CD8-positive, alpha-beta memory T cell (primary cell): Measurements from ENCODE around the gene SEPTIN11. TPM values are rescaled to one million over a fixed set of nuclear protein-coding genes. Genes with fewer than 3 reads are reported as not detected.

Source experiments
- CTCF ChIA-PET: fragments of 350-600 bp; sonication (Branson Sonifier 250); formaldehyde crosslinking; loops from one replicate; lab custom pipeline; 2021; ENCODE audit warnings: antibody characterized with exemption; lab: Charles Lee
- POLR2A ChIA-PET: fragments of 350-600 bp; sonication (Branson Sonifier 250); formaldehyde crosslinking; loops from one replicate; lab custom pipeline; 2021; ENCODE audit warnings: antibody characterized with exemption; lab: Charles Lee
- DNase-seq, 5 donors: peaks; one replicate each; pipeline versions ENCODE4 v3.0.0 to v3.0.0-alpha.2; 2020 to 2022; ENCODE audit warnings: mixed read lengths in 1 of 5
- H3K27ac ChIP-seq: one replicate; pipeline ENCODE4 v1.7.0; 2013; ENCODE audit warnings: low read depth, mild to moderate bottlenecking, low read length, moderate library complexity
- H3K27me3 ChIP-seq: 2 replicates; pipeline ENCODE4 v1.7.0; 2013; ENCODE audit warnings: low read length, mild to moderate bottlenecking; ENCODE audit not compliant: insufficient read depth, poor library complexity, severe bottlenecking
- H3K36me3 ChIP-seq: 2 replicates; pipeline ENCODE4 v1.7.0; 2013; ENCODE audit warnings: mild to moderate bottlenecking, low read length, moderate library complexity; ENCODE audit not compliant: insufficient read depth
- H3K4me1 ChIP-seq: 2 replicates; pipeline ENCODE4 v1.7.0; 2013; ENCODE audit warnings: mild to moderate bottlenecking, low read length, moderate library complexity; ENCODE audit not compliant: insufficient read depth
- H3K4me3 ChIP-seq: 2 replicates; pipeline ENCODE4 v1.7.0; 2013; ENCODE audit warnings: mild to moderate bottlenecking, low read length
- H3K9me3 ChIP-seq: 2 replicates; pipeline ENCODE4 v1.7.0; 2013; ENCODE audit warnings: mild to moderate bottlenecking, low read length
- H3K27ac Mint-ChIP-seq, 8 donors: one replicate each; pipeline ENCODE4 v1.8.0; 2020 to 2021; ENCODE audit warnings: mixed read lengths in 8 of 8, mild to moderate bottlenecking in 6 of 8, inconsistent platforms in 3 of 8, moderate library complexity in 3 of 8
- H3K27me3 Mint-ChIP-seq, 2 donors: one replicate each; pipeline ENCODE4 v1.8.0; 2020 to 2021; ENCODE audit warnings: mixed read lengths in 2 of 2, mild to moderate bottlenecking in 1 of 2, moderate library complexity in 1 of 2
- H3K36me3 Mint-ChIP-seq, 3 donors: one replicate each; pipeline ENCODE4 v1.8.0; 2020 to 2021; ENCODE audit warnings: mixed read lengths in 3 of 3, inconsistent platforms in 1 of 3, mild to moderate bottlenecking in 1 of 3
- H3K4me1 Mint-ChIP-seq, 3 donors: one replicate each; pipeline ENCODE4 v1.8.0; 2020 to 2021; ENCODE audit warnings: mixed read lengths in 3 of 3, inconsistent platforms in 1 of 3, mild to moderate bottlenecking in 1 of 3
- H3K4me3 Mint-ChIP-seq, 7 donors: one replicate each; pipeline ENCODE4 v1.8.0; 2020 to 2021; ENCODE audit warnings: mixed read lengths in 7 of 7, mild to moderate bottlenecking in 6 of 7, moderate library complexity in 4 of 7, inconsistent platforms in 2 of 7
- H3K9me3 Mint-ChIP-seq, 5 donors: one replicate each; pipeline ENCODE4 v1.8.0; 2020 to 2022; ENCODE audit warnings: mixed read lengths in 5 of 5, mild to moderate bottlenecking in 3 of 5, moderate library complexity in 2 of 5, inconsistent platforms in 1 of 5
- polyA plus RNA-seq: library from polyadenylated mRNA; unstranded; fragments of 300-500 nt; fragmentation: Illumina TruSeq; gene quantifications from one replicate; pipeline ENCODE4 v1.2.3, GENCODE V29; 2021
- total RNA-seq, 2 experiments: library from RNA; stranded (reverse); gene quantifications; one replicate each; pipeline ENCODE4 v1.2.3, GENCODE V29; 2021

SEPTIN11 gene
- total and polyA plus RNA-seq, 3 experiments from 2014 or later: 34.8 to 56.8 (median 54.3) TPM

- Histone ChIP-seq H3K36me3 (no peaks in the 10 kb centered on the region), H3K27ac (no peak overlapping the region), H3K4me1 (peaks cover 15% of the 10 kb centered on the region), H3K9me3 (no peaks in the 10 kb centered on the region), H3K27me3 (no peaks in the 10 kb centered on the region), H3K4me3 (no peak overlapping the region)
- Mint-ChIP-seq H3K36me3 (peaks cover 3 to 9% (median 3%) of the 10 kb centered on the region in 3 donors), H3K27me3 (no peaks in the 10 kb centered on the region), H3K4me1 (peaks cover 26 to 53% (median 39%) of the 10 kb centered on the region in 3 donors), H3K4me3 (no peak overlapping the region), H3K27ac (no peak overlapping the region), H3K9me3 (no peaks in the 10 kb centered on the region)
- ChIA-PET CTCF (no interaction called here), POLR2A (no interaction called here)
- no peak for DNase-seq
Measured at GRCh38 chr4:76974150-76974549, 24.6 kb downstream of the SEPTIN11 start.

GRCh38 chr4:76977113-76977512 is 27.6 kb downstream of the SEPTIN11 start:
- H3K36me3 Mint-ChIP-seq: peaks cover 3 to 17% (median 3%) of the 10 kb centered on the region in 3 donors
- no peak overlapping the region for H3K4me3 Mint-ChIP-seq
- ChIA-PET CTCF (interaction anchor here (0.7 kb wide), 1 partner anchor 63 kb away, joined by 3 read pairs; no protein-coding TSS in a partner anchor), POLR2A (interaction anchor here (0.6 kb wide), 1 partner anchor 68 kb away, joined by 4 read pairs; no protein-coding TSS in a partner anchor)
- Histone ChIP-seq H3K27me3 (no peaks in the 10 kb centered on the region), H3K27ac (no peak overlapping the region), H3K4me1 (peaks cover 21% of the 10 kb centered on the region), H3K4me3 (no peak overlapping the region), H3K36me3 (no peaks in the 10 kb centered on the region), H3K9me3 (no peaks in the 10 kb centered on the region)
- no peaks in the 10 kb centered on the region for H3K9me3 Mint-ChIP-seq
- peaks cover 40 to 66% (median 58%) of the 10 kb centered on the region in 3 donors for H3K4me1 Mint-ChIP-seq
- H3K27me3 Mint-ChIP-seq: no peaks in the 10 kb centered on the region
- no peak overlapping the region for H3K27ac Mint-ChIP-seq
- DNase-seq: no peak

GRCh38 chr4:76977736-76978350 is 28.3 kb downstream of the SEPTIN11 start:
- no peaks in the 10 kb centered on the region for H3K27me3 Mint-ChIP-seq
- POLR2A ChIA-PET: interaction anchor here (0.6 kb wide), 1 partner anchor 67 kb away, joined by 4 read pairs; no protein-coding TSS in a partner anchor
- no peak for DNase-seq
- peak overlapping the region in 5 of 8 donors; percentile 8 to 81 (median 41) for H3K27ac Mint-ChIP-seq
- H3K4me1 ChIP-seq: peaks cover 29% of the 10 kb centered on the region
- CTCF ChIA-PET: interaction anchor here (0.7 kb wide), 1 partner anchor 63 kb away, joined by 3 read pairs; no protein-coding TSS in a partner anchor
- H3K27ac ChIP-seq: no peak overlapping the region
- H3K36me3 Mint-ChIP-seq: peaks cover 3 to 18% (median 3%) of the 10 kb centered on the region in 3 donors
- no peaks in the 10 kb centered on the region for H3K9me3 ChIP-seq
- H3K27me3 ChIP-seq: no peaks in the 10 kb centered on the region
- peaks cover 45 to 71% (median 64%) of the 10 kb centered on the region in 3 donors for H3K4me1 Mint-ChIP-seq
- peak overlapping the region in 2 of 7 donors; percentile 12 to 44 for H3K4me3 Mint-ChIP-seq
- no peaks in the 10 kb centered on the region for H3K36me3 ChIP-seq
- H3K9me3 Mint-ChIP-seq: no peaks in the 10 kb centered on the region
- no peak overlapping the region for H3K4me3 ChIP-seq

GRCh38 chr4:76979236-76979635 is 29.7 kb downstream of the SEPTIN11 start:
- POLR2A ChIA-PET: no interaction called here
- H3K9me3 Mint-ChIP-seq: no peaks in the 10 kb centered on the region

GRCh38 chr4:76980261-76980660 is 30.7 kb downstream of the SEPTIN11 start:
- Histone ChIP-seq H3K27ac (no peak overlapping the region), H3K9me3 (no peaks in the 10 kb centered on the region), H3K36me3 (no peaks in the 10 kb centered on the region), H3K27me3 (no peaks in the 10 kb centered on the region), H3K4me1 (peaks cover 51% of the 10 kb centered on the region), H3K4me3 (no peak overlapping the region)
- peaks cover 0 to 13% (median 3%) of the 10 kb centered on the region in 3 donors for H3K36me3 Mint-ChIP-seq
- peaks cover 65 to 95% (median 89%) of the 10 kb centered on the region in 3 donors for H3K4me1 Mint-ChIP-seq
- no peaks in the 10 kb centered on the region for H3K27me3 Mint-ChIP-seq
- H3K27ac Mint-ChIP-seq: peak overlapping the region in 1 of 8 donors; percentile 12
- H3K4me3 Mint-ChIP-seq: no peak overlapping the region
- no peaks in the 10 kb centered on the region for H3K9me3 Mint-ChIP-seq
- POLR2A ChIA-PET: no interaction called here
- CTCF ChIA-PET: no interaction called here
- DNase-seq: no peak

More at GRCh38 chr4:76979236-76979635, 29.7 kb downstream of the SEPTIN11 start:
- Mint-ChIP-seq H3K27me3 (no peaks in the 10 kb centered on the region), H3K4me1 (peaks cover 57 to 85% (median 78%) of the 10 kb centered on the region in 3 donors), H3K4me3 (no peak overlapping the region), H3K36me3 (peaks cover 2 to 17% (median 3%) of the 10 kb centered on the region in 3 donors), H3K27ac (peak overlapping the region in 1 of 8 donors; percentile 31)
- H3K27ac ChIP-seq: no peak overlapping the region
- H3K4me3 ChIP-seq: no peak overlapping the region
- no peak for DNase-seq
- no peaks in the 10 kb centered on the region for H3K27me3 ChIP-seq
- no peaks in the 10 kb centered on the region for H3K9me3 ChIP-seq
- H3K4me1 ChIP-seq: peaks cover 42% of the 10 kb centered on the region
- CTCF ChIA-PET: no interaction called here
- no peaks in the 10 kb centered on the region for H3K36me3 ChIP-seq

- Histone ChIP-seq H3K4me1 (peaks cover 51% of the 10 kb centered on the region), H3K27ac (no peak overlapping the region), H3K4me3 (no peak overlapping the region), H3K27me3 (no peaks in the 10 kb centered on the region), H3K9me3 (no peaks in the 10 kb centered on the region), H3K36me3 (no peaks in the 10 kb centered on the region)
- H3K4me1 Mint-ChIP-seq: peaks cover 72 to 96% (median 93%) of the 10 kb centered on the region in 3 donors
- H3K27ac Mint-ChIP-seq: peak overlapping the region in 3 of 8 donors; percentile 0 to 30 (median 18)
- ChIA-PET CTCF (interaction anchor here (1.9 kb wide), 1 partner anchor 10 kb away, joined by 4 read pairs; no protein-coding TSS in a partner anchor), POLR2A (no interaction called here)
- H3K4me3 Mint-ChIP-seq: peak overlapping the region in 2 of 7 donors; percentile 44 to 71
- H3K9me3 Mint-ChIP-seq: no peaks in the 10 kb centered on the region
- H3K27me3 Mint-ChIP-seq: no peaks in the 10 kb centered on the region
- no peak for DNase-seq
- peaks cover 0 to 13% (median 0%) of the 10 kb centered on the region in 3 donors for H3K36me3 Mint-ChIP-seq
Measured at GRCh38 chr4:76981644-76982043, 32.1 kb downstream of the SEPTIN11 start.

- ChIA-PET POLR2A (interaction anchor here (0.6 kb wide), 1 partner anchor 12 kb away, joined by 12 read pairs; no protein-coding TSS in a partner anchor), CTCF (interaction anchor here (1.2 to 1.9 kb wide), 3 partner anchors 11 to 62 kb away, joined by 4 to 6 read pairs (median 4); no protein-coding TSS in a partner anchor)
Measured at GRCh38 chr4:76982638-76983584, 33.4 kb downstream of the SEPTIN11 start.

More at GRCh38 chr4:76982638-76983584, 33.4 kb downstream of the SEPTIN11 start:
- peak overlapping the region in 7 of 8 donors; percentile 13 to 78 (median 56) for H3K27ac Mint-ChIP-seq
- Histone ChIP-seq H3K4me1 (peaks cover 53% of the 10 kb centered on the region), H3K27ac (peak overlapping the region; percentile 11), H3K27me3 (no peaks in the 10 kb centered on the region), H3K4me3 (no peak overlapping the region), H3K9me3 (no peaks in the 10 kb centered on the region), H3K36me3 (no peaks in the 10 kb centered on the region)
- peaks cover 73 to 94% (median 92%) of the 10 kb centered on the region in 3 donors for H3K4me1 Mint-ChIP-seq
- H3K9me3 Mint-ChIP-seq: no peaks in the 10 kb centered on the region
- H3K4me3 Mint-ChIP-seq: peak overlapping the region in 6 of 7 donors; percentile 12 to 68 (median 48)
- H3K27me3 Mint-ChIP-seq: no peaks in the 10 kb centered on the region
- DNase-seq: no peak
- H3K36me3 Mint-ChIP-seq: peaks cover 0 to 13% (median 0%) of the 10 kb centered on the region in 3 donors
